Esophagus (tissue), 2 donors: ENCODE data around the gene PDCD1. TPM values are rescaled to one million over a fixed set of nuclear protein-coding genes. Genes with fewer than 3 reads are reported as not detected.

Experiments
- H3K27ac ChIP-seq, 2 donors: one replicate each; pipeline ENCODE4 v1.5.1; 2013; ENCODE audit warnings: low read depth in 2 of 2, mild to moderate bottlenecking in 2 of 2, inconsistent platforms in 1 of 2, low read length in 1 of 2, moderate library complexity in 1 of 2
- H3K27me3 ChIP-seq, 2 donors: one replicate each; pipeline ENCODE4 v1.6.1; 2013; ENCODE audit warnings: low read length in 2 of 2, control low read depth in 1 of 2, mild to moderate bottlenecking in 1 of 2; ENCODE audit not compliant: insufficient read depth in 2 of 2, control insufficient read depth in 1 of 2
- H3K36me3 ChIP-seq, 2 donors: one replicate each; pipeline ENCODE4 v1.6.1; 2013; ENCODE audit warnings: low read length in 1 of 2; ENCODE audit not compliant: control insufficient read depth in 2 of 2, insufficient read depth in 2 of 2
- H3K4me1 ChIP-seq, 2 donors: one replicate each; pipeline ENCODE4 v1.6.1; 2013; ENCODE audit warnings: low read length in 1 of 2; ENCODE audit not compliant: control insufficient read depth in 2 of 2, insufficient read depth in 2 of 2
- H3K4me3 ChIP-seq, 2 donors: one replicate each; pipeline ENCODE4 v1.5.1; 2013; ENCODE audit warnings: low read length in 2 of 2, mild to moderate bottlenecking in 2 of 2, low read depth in 1 of 2, moderate library complexity in 1 of 2
- H3K9me3 ChIP-seq, 2 donors: one replicate each; pipeline ENCODE4 v1.6.1; 2013; ENCODE audit warnings: mild to moderate bottlenecking in 2 of 2, low read depth in 1 of 2, low read length in 1 of 2, moderate library complexity in 1 of 2; ENCODE audit not compliant: control insufficient read depth in 2 of 2, insufficient read depth in 1 of 2
- WGBS, 2 donors: extraction: QIAGEN DNeasy Blood & Tissue Kit; methylation state at CpG; one replicate each; pipeline ENCODE4 v1.1.7; 2013; 5-methylcytosine and 5-hydroxymethylcytosine counted together
- polyA plus RNA-seq, 2 donors: library from polyadenylated mRNA; stranded (reverse); fragments of 200-250 nt; gene quantifications; one replicate each; pipeline ENCODE4 v1.2.3, GENCODE V29; 2013
- donor health status: healthy with polysubstance abuse.
- donor health status: Bipolar disorder and iron deficiency.

Gene PDCD1
- polyA plus RNA-seq, 2 donors: 0.54 to 0.73 TPM

- H3K9me3 ChIP-seq: no peaks in the 10 kb centered on the region
- H3K27ac ChIP-seq: no peak overlapping the region
- 85 to 89% methylated on average over 22 of the region's 22 CpGs for WGBS, 2 donors
- H3K27me3 ChIP-seq: no peaks in the 10 kb centered on the region
- H3K36me3 ChIP-seq: no peaks in the 10 kb centered on the region
- H3K4me3 ChIP-seq: no peak overlapping the region
- peaks cover 0 to 6% of the 10 kb centered on the region in 2 donors for H3K4me1 ChIP-seq
Measured at GRCh38 chr2:241846406-241846805, 12.3 kb downstream of the PDCD1 start.

- H3K9me3 ChIP-seq: no peaks in the 10 kb centered on the region
- no peak overlapping the region for H3K4me3 ChIP-seq
- no peak overlapping the region for H3K27ac ChIP-seq
- 73 to 74% methylated on average over 36 to 37 of the region's 37 CpGs for WGBS, 2 donors
- peaks cover 0 to 6% of the 10 kb centered on the region in 2 donors for H3K4me1 ChIP-seq
- no peaks in the 10 kb centered on the region for H3K36me3 ChIP-seq
- H3K27me3 ChIP-seq: no peaks in the 10 kb centered on the region
Measured at GRCh38 chr2:241844831-241845578, 13.7 kb downstream of the PDCD1 start.

GRCh38 chr2:241844066-241844728 is 14.5 kb downstream of the PDCD1 start:
- Histone ChIP-seq H3K4me1 (peaks cover 0 to 6% of the 10 kb centered on the region in 2 donors), H3K36me3 (no peaks in the 10 kb centered on the region), H3K4me3 (peak overlapping the region; percentile 28 to 44), H3K27ac (peak overlapping the region in 1 of 2 donors; percentile 36), H3K27me3 (no peaks in the 10 kb centered on the region), H3K9me3 (no peaks in the 10 kb centered on the region)
- 4 to 7% methylated on average over 39 to 65 of the region's 65 CpGs for WGBS, 2 donors

DNA sequence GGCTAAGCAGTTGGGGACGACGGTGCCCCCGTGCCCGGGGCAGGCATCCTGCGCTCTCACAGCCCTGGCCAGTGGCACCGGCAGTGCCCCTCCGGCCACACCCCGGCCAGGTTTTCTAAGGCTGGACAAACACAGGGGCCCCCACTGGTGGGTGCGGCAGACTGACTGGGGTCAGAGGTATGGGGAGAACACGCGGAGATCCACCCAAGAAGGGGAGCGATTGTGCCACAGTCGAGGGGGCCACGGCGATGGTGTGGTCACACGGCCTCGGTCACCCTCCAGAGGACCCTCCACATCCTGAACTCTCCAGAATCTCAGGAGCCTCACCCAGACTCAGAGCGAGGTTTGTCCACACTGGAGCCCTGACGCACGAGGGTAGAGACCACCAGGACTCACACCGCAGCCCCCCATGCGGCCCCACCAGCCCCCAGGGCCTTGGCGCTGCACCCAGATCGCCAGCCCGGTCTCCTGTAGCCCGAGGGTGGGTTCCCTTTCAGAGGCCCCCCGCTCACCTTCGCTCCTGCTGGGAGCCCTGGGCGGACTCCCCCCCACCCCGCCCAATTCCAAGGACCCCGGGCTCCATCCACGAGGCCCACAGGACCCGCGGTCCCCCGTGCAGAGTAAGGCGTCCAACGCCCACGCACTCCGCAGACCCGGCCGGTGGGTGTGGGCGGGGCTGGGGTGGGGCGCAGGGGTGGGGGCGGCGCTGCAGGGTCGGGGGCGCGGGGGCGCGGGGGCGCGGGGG is 15.2 kb downstream of the PDCD1 start:
- Histone ChIP-seq H3K4me1 (peaks cover 0 to 6% of the 10 kb centered on the region in 2 donors), H3K27me3 (no peaks in the 10 kb centered on the region), H3K36me3 (no peaks in the 10 kb centered on the region), H3K27ac (peak overlapping the region in 1 of 2 donors; percentile 23), H3K4me3 (peak overlapping the region in 1 of 2 donors; percentile 28), H3K9me3 (no peaks in the 10 kb centered on the region)
- 40 to 54% methylated on average over 32 to 52 of the region's 52 CpGs for WGBS, 2 donors

- peak overlapping the region in 1 of 2 donors; percentile 23 for H3K27ac ChIP-seq
- H3K4me1 ChIP-seq: peaks cover 0 to 6% of the 10 kb centered on the region in 2 donors
- H3K27me3 ChIP-seq: no peaks in the 10 kb centered on the region
- no peaks in the 10 kb centered on the region for H3K9me3 ChIP-seq
- H3K36me3 ChIP-seq: no peaks in the 10 kb centered on the region
- WGBS, 2 donors: 49 to 53% methylated on average over 29 of the region's 29 CpGs
- no peak overlapping the region for H3K4me3 ChIP-seq
Measured at GRCh38 chr2:241842620-241843211, 16.0 kb downstream of the PDCD1 start.

DNA sequence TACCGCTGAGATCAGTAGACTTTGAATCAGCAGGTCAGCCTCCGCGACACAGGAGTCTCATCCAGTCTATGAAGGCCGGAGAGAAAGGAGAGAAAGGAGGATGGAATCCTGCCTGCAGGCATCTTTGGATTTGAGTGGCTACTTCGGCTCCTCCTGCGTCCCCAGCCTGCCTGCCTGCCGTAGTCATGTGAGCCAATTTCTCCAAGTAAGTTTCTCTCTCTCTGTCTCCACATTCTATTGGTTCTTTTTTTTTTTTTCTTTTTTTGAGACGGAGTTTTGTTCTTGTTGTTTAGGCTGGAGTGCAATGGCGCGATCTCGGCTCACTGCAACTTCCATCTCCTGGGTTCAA is 16.7 kb downstream of the PDCD1 start:
- H3K9me3 ChIP-seq: no peaks in the 10 kb centered on the region
- no peak overlapping the region for H3K27ac ChIP-seq
- no peaks in the 10 kb centered on the region for H3K36me3 ChIP-seq
- no peak overlapping the region for H3K4me3 ChIP-seq
- peaks cover 0 to 6% of the 10 kb centered on the region in 2 donors for H3K4me1 ChIP-seq
- WGBS, 2 donors: 72 to 81% methylated on average over 11 of the region's 11 CpGs
- H3K27me3 ChIP-seq: no peaks in the 10 kb centered on the region

- no peaks in the 10 kb centered on the region for H3K27me3 ChIP-seq
- H3K9me3 ChIP-seq: no peaks in the 10 kb centered on the region
- H3K4me3 ChIP-seq: no peak overlapping the region
- no peaks in the 10 kb centered on the region for H3K36me3 ChIP-seq
- peaks cover 0 to 6% of the 10 kb centered on the region in 2 donors for H3K4me1 ChIP-seq
- H3K27ac ChIP-seq: no peak overlapping the region
- WGBS, 2 donors: 74% methylated on average over 28 of the region's 28 CpGs
Measured at GRCh38 chr2:241841181-241842066, 17.3 kb downstream of the PDCD1 start.

DNA sequence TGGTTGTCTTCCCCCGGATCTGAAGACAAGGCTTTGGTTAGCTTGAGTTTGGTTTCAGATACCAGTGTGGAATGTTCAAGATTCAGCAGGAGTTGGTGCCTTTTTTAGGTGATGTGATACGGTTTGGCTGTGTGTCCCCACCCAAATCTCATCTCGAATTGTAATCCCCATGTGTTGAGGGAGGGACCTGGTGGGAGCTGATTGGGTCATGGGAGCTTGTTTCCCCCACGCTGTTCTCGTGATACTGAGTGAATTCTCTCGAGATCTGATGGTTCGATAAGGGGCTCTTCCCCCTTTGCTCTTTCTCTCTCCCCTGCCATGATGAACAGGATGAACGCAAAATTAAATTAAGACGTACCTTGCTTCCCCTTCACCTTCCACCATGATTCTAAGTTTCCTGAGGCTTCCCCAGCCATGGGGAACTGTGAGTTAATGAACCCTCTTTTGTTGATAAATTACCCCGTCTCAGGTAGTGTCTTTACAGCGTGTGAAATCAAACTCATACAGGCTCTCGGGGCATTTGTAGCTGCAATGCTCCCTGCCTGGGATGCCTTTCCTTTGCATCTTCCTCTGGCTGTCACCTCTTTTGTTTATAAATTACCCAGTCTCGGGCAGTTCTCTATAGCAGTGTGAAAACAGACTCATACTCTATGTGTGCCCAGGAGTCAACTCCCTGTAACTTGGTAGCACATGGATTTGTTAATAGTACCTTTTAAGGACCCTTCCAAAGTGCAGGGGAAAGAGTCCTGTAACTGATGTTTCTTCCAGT is 21.3 kb downstream of the PDCD1 start:
- Histone ChIP-seq H3K27me3 (no peaks in the 10 kb centered on the region), H3K9me3 (no peaks in the 10 kb centered on the region), H3K36me3 (no peaks in the 10 kb centered on the region), H3K4me3 (no peak overlapping the region), H3K4me1 (no peaks in the 10 kb centered on the region), H3K27ac (no peak overlapping the region)
- WGBS, 2 donors: 60 to 63% methylated on average over 13 of the region's 13 CpGs
